GM18505 (cell line): ENCODE results near the gene WASF2.

ENCODE experiments used
- ATAC-seq: cut with Tn5 transposase; IDR thresholded peaks from one replicate; pipeline ENCODE4 v1.9.1; 2021; ENCODE audit not compliant: unreplicated experiment
- POLR2A ChIP-seq: IDR thresholded peaks from 4 replicates; pipeline ENCODE4 v1.6.1; 2011; ENCODE audit warnings: borderline replicate concordance; ENCODE audit not compliant: insufficient read depth, insufficient read length; ENCODE audit errors: extremely low read depth

The WASF2 gene

GRCh38 chr1:27380224-27380623 is 109.7 kb downstream of the WASF2 start:
- no peak for TF ChIP-seq POLR2A
- ATAC-seq, result no peak

GRCh38 chr1:27379564-27380122 is 110.3 kb downstream of the WASF2 start:
- ATAC-seq, result no peak

GRCh38 chr1:27377760-27378495 is 112.0 kb downstream of the WASF2 start:
- no peak for ATAC-seq
- TF ChIP-seq POLR2A, result no peak

More at GRCh38 chr1:27379564-27380122, 110.3 kb downstream of the WASF2 start:
- TF ChIP-seq POLR2A, result no peak

GRCh38 chr1:27374362-27375086 is 115.4 kb downstream of the WASF2 start, which contains the start of gene FCN3:
FCN3 (minus strand) TSS chr1:27374824; CDS start chr1:27374818, 6 bp downstream.
- no peak for TF ChIP-seq POLR2A
- ATAC-seq, result no peak

- TF ChIP-seq POLR2A, result no peak
- no peak for ATAC-seq
Observed at GRCh38 chr1:27372808-27373690, 116.9 kb downstream of the WASF2 start.

- no peak for TF ChIP-seq POLR2A
- ATAC-seq, result no peak
Observed at GRCh38 chr1:27372022-27372807, 117.8 kb downstream of the WASF2 start.

- no peak for ATAC-seq
- TF ChIP-seq POLR2A, result no peak
Observed at GRCh38 chr1:27368869-27369582, 120.9 kb downstream of the WASF2 start.

- ATAC-seq, result no peak
- no peak for TF ChIP-seq POLR2A
Observed at GRCh38 chr1:27367160-27367650, 122.8 kb downstream of the WASF2 start.

GRCh38 chr1:27366411-27367159 is 123.4 kb downstream of the WASF2 start, which contains the start of gene MAP3K6:
MAP3K6 (minus strand) TSS chr1:27366961; CDS start chr1:27366597, 364 bp downstream.
- ATAC-seq, result no peak
- no peak for TF ChIP-seq POLR2A

GRCh38 chr1:27366113-27366410 is 123.9 kb downstream of the WASF2 start:
- no peak for ATAC-seq
- TF ChIP-seq POLR2A, result no peak
